Fibroblast of skin of back (primary cell): Measurements from ENCODE around the gene STAM.
A peak's percentile ranks its signal among the peaks of the same experiment; 100 is the strongest.

Experiments used
- DNase-seq: peaks from one replicate; pipeline ENCODE4 v3.0.0-alpha.2; 2013

Gene STAM

DNA sequence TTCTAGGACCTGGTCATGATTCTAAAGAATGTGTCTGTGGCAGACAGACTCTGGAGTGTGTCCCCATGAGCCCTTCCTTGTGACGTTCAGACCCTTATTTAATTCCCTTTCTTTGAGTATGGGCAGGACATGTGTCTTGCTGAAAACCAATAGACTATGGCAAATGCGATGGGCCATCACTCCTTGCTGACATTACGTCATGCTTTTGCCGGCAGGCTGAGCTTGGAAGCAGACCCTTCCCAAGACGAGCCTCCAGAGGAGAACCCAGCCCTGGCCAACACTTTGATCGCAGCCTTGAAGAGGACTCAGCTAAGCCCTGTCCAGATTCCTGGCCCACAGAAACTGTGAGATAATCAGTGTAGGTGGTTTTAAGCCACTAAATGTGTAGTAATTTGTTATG, 89.7 kb downstream of the STAM start:
- no peak for DNase-seq

GRCh38 chr10:17734432-17735080, 90.6 kb downstream of the STAM start:
- no peak for DNase-seq

- DNase-seq: no peak
Observed at GRCh38 chr10:17735166-17735941, 91.4 kb downstream of the STAM start.

DNA sequence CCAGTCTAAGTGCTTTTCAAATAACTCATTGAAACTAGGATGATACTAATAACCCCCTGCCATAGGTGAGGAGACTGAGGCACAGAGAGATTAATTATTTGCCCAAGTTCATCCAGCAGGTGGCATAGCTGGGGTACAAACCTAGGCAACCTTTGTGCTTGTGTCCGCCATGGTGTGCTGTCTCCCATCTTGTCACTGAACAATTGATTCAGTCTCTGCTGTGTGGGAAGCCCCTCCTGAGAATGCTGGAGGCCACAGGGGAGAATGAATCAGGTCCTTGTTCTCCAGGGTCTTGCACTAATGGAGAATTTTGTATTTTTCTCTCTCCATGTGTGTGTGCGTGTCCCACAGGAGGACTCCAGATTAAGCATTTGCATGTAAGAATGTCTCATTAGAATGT, 92.3 kb downstream of the STAM start:
- DNase-seq: no peak

- DNase-seq: peak; percentile 47
Observed at GRCh38 chr10:17737027-17737965, 93.3 kb downstream of the STAM start.

GRCh38 chr10:17740668-17741067, 96.7 kb downstream of the STAM start:
- DNase-seq: no peak

- DNase-seq: peak; percentile 55
Observed at GRCh38 chr10:17742918-17743317, 99.0 kb downstream of the STAM start.

DNA sequence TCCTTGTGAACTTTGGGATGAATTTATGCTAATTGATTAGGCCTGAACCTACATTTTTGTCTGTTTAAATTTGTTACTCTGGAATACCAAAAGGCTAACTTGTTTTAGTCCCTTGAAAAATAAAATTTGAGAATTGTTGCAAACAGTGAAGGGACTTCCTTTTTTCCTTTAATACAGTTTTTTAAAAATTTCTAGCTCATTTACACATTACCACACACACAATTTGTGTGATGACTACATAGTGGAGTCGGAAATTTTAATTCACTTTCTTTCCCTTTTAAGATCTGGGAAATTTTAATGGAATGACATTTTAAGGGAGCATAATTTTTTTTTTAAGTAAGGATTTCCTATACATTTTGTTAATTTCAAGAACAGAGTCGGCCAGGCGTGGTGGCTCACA, 99.5 kb downstream of the STAM start:
- DNase-seq: no peak

- DNase-seq: no peak
Observed at GRCh38 chr10:17744341-17744861, 100.5 kb downstream of the STAM start.

DNA sequence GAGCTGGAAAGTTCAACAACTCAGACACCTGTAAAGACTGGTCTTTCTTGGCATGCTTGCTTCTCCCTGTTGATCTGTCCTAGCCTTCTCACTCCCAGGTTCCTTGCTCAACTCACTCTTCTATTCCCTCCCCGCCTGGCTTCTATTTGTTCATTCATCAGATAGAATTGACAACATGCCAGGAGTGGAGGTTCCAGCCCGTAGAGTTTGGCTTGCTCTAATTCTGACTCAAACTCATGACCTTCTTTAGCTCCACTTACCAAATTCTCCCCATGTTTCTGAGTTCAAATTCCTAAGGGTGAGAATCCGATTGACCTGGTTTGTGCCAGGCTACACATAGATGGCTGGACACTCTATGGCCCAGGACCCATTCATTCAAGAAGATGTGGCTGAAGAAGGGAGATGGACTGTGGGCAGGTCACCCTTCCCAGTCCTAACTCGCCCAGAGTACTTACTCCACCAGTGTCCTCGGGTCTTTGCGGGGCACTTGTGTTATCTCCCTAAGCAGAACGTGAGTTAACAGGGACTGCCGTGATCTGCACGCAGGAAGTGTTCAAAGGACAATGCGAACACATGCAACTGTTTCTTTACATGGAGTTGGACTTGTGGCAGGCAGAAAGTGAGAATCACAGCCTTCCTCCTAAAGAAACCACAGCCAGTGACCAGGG, 104.1 kb downstream of the STAM start:
- DNase-seq: no peak

DNA sequence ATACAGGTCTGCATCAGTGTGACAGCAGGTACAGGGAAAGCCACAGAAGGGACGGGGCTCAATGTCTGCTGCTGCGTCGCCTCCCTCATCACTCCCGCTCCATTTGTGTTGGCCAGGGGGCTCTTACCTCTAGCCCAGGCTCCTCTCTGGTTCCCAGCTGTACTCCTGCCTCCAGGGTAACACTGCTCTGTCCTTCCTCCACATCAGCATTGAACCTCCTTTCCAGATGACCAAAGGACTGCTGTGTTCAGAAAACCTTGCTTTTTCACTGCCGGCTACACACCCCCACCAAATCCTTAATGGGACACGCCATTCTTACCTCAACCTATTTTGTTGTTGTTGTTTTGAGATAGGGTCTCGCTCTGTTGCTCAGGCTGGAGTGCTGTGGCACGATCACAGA, 105.9 kb downstream of the STAM start:
- DNase-seq: no peak

DNA sequence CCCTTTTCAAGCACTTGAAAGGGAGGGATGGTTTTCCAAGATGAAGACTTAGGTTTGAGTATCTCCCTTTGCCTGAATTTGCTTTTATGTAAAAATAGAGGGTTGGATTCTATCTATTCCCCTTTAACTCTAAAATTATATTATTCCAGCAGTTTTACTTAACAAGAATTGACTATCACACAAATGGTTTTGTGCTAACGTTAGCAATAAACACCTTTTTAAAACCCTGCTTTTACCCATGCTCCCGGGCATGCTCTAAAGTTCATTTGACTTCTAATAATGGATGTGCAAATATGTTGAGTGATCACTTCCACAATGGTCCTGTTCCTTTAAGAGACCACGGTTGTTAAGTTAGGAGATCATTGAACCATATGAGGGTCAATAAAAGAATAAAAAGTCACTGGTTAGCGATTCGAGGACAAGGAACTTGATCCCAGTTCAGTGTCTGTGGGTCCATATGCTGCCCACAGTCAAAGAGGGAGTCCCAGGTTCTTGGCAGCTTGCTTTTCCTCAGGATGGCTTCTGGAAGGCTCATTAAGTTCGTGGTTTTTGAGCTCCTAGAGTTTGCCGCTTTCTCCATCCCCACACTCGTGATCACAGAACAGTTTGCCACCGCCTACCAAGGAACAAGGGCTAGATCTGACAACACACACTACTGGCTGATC, 108.0 kb downstream of the STAM start, which contains the start of gene TMEM236:
TMEM236 (plus strand) TSS at position 421 of the 665 bp plus-strand sequence; CDS start at position 516, 95 bp downstream.
- DNase-seq: no peak

DNA sequence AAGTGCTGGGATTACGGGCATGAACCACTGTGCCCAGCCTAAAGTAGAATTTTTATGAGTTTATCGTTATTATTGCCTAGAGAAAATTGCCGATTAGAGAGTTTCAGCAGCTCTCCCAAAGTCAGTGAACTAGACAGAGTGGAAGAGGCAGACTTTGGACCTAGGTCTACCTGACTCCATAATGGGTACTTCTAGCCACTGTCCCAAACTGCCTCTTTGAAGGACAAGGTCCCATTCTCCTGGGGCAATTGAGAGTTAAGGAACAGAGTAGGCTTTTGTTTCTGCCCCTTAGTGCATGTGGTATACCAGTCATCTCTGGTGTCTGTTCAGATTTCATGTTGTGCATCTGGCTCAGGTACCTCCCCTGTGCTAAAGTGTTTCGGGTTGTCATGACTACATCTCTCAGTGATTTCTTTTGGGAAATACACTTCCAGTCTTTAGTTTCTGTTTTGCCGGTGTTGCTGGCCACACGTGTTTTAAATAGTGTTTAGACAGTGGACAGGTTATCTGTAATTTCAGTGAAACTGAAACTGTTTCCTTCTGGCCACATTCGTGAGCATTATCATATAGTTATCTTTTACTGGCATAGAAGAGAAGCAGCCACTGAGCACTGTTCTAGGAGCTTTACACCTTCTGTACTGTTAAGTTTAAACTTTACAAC, 112.7 kb downstream of the STAM start:
- no peak for DNase-seq

DNA sequence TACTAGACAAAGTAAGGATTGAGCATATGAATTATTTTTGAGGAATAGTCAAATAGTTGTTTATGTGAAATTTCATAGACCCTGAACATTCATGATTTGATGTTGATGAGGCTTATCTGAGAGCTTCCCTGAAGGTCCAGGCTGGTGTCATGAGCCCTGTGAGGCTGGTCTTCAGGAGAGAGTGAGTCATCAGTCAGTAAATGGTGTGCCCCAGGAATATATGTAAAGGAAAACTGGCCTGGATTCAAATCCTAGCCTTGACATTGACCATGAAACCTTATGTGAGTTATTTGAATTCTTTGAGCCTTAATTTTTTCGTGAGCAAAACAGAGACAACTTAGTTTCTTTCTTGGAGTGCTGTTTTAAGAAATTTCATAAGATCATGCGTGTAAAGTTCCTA, 114.2 kb downstream of the STAM start:
- DNase-seq: peak; percentile 44

DNA sequence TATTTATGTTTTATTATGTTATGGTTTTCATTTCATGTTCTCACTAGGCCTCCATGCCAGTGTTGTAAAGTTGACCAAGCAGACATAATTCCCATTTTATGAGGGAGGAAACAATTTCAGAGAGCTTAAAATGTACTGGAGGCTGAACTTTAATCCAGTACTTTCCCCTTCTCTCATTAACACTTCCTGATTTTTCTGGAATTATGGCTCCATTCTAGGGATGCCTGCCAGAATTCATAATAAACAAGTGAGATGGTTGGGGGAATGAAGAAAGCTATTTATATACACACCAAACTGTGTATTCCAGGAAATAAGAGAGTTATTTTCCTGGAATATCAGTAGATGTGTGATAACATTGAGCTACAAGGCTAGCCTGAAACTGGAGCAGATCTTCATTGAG, 114.9 kb downstream of the STAM start:
- DNase-seq: no peak

DNA sequence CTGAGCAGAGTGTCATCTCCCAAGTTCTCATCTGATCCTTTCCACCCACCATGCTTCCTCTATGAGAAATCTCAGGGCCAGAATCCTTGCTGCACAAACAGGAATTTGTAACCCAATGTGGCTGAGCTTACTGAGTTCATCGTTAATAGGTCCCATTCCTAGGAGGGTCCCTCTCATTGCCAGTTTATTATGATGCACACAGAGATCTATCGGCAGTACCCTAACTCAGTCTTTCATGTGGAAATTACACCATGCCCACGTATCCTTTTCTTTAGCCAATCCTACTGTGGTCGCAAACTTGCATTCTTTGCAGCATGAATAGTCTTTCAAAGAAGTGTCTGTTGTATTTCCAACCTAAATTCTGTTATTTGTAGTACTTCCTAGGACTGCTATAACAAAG, 120.2 kb downstream of the STAM start:
- no peak for DNase-seq

GRCh38 chr10:17765602-17766001, 121.7 kb downstream of the STAM start:
- no peak for DNase-seq
